Karpas-422 (cell line): Measurements from ENCODE around the gene SMAD3. TPM values are rescaled to one million over a fixed set of nuclear protein-coding genes. Genes with fewer than 3 reads are reported as not detected.

Source experiments
- DNase-seq: peaks from one replicate; pipeline ENCODE4 v3.0.0-alpha.2; 2015
- H2AFZ ChIP-seq: fragments of 200-600 bp; sonication (generic); 2 replicates; pipeline ENCODE4 v1.6.1; 2014; ENCODE audit warnings: antibody characterized with exemption, low read length, mixed read lengths
- H3K27ac ChIP-seq: fragments of 200-600 bp; sonication (generic); 2 replicates; pipeline ENCODE4 v1.5.1; 2014; ENCODE audit warnings: mild to moderate bottlenecking, low read length, moderate library complexity
- H3K27me3 ChIP-seq: fragments of 200-600 bp; sonication (generic); 2 replicates; pipeline ENCODE4 v1.6.1; 2014; ENCODE audit warnings: low read length, mixed read lengths
- H3K36me3 ChIP-seq: fragments of 200-600 bp; sonication (generic); 2 replicates; pipeline ENCODE4 v1.6.1; 2014; ENCODE audit warnings: low read length, mixed read lengths; ENCODE audit not compliant: insufficient read depth
- H3K4me1 ChIP-seq: fragments of 200-600 bp; sonication (generic); 2 replicates; pipeline ENCODE4 v1.6.1; 2014; ENCODE audit warnings: mild to moderate bottlenecking, low read length, mixed read lengths
- H3K4me2 ChIP-seq: fragments of 200-600 bp; sonication (generic); 2 replicates; pipeline ENCODE4 v1.6.1; 2014; ENCODE audit warnings: low read length, low read depth, mild to moderate bottlenecking; ENCODE audit not compliant: poor library complexity, severe bottlenecking
- H3K4me3 ChIP-seq: fragments of 200-600 bp; sonication (generic); 2 replicates; pipeline ENCODE4 v1.5.1; 2014; ENCODE audit warnings: mild to moderate bottlenecking, antibody characterized with exemption, low read length, mixed read lengths
- H3K79me2 ChIP-seq: fragments of 200-600 bp; sonication (generic); 2 replicates; pipeline ENCODE4 v1.6.1; 2014; ENCODE audit warnings: mild to moderate bottlenecking, low read length, mixed read lengths
- H3K9ac ChIP-seq: fragments of 200-600 bp; sonication (generic); 2 replicates; pipeline ENCODE4 v1.6.0; 2014; ENCODE audit warnings: low read length
- H3K9me2 ChIP-seq: fragments of 200-600 bp; sonication (generic), shearing (Covaris generic); replicated peaks from 2 replicates; pipeline ENCODE4 v1.6.0; 2014; ENCODE audit warnings: mild to moderate bottlenecking, low read length, moderate library complexity; ENCODE audit not compliant: insufficient read depth
- H3K9me3 ChIP-seq: fragments of 300-700, 200-600 bp; sonication (generic); 2 replicates; pipeline ENCODE4 v1.6.1; 2014; ENCODE audit warnings: low read length, mixed read lengths
- H4K20me1 ChIP-seq: fragments of 200-600 bp; sonication (generic); 2 replicates; pipeline ENCODE4 v1.6.1; 2014; ENCODE audit warnings: mild to moderate bottlenecking, antibody characterized with exemption, low read length, low read depth; ENCODE audit not compliant: insufficient read depth
- total RNA-seq: library from RNA; depleted of rRNA; stranded (reverse); fragments of >200 nt; shearing (Covaris generic); gene quantifications from 2 replicates; pipeline ENCODE4 v1.2.3, GENCODE V29; 2014; ENCODE audit warnings: low replicate concordance

SMAD3 gene
- total RNA-seq, 1 experiment from 2014 or later = 27.7 TPM

- Histone ChIP-seq H3K4me3 (no peak overlapping the region), H2AFZ (no peak overlapping the region), H3K27me3 (peaks cover 2% of the 10 kb centered on the region; the same call in 1 of the 2 replicates), H3K27ac (no peak overlapping the region), H3K9ac (no peak overlapping the region), H3K9me2 (no peaks in the 10 kb centered on the region), H3K36me3 (no peaks in the 10 kb centered on the region), H3K4me2 (no peak overlapping the region), H3K9me3 (no peaks in the 10 kb centered on the region), H3K4me1 (peaks cover 39% of the 10 kb centered on the region), H4K20me1 (peaks cover 7% of the 10 kb centered on the region), H3K79me2 (no peaks in the 10 kb centered on the region)
- DNase-seq = no peak
These were observed 2.9 kb upstream of the SMAD3 start for GRCh38 chr15:67062369-67062985.

GRCh38 chr15:67063689-67064606, 1.5 kb upstream of the SMAD3 start:
- H3K27ac ChIP-seq = no peak overlapping the region
- no peaks in the 10 kb centered on the region for H3K79me2 ChIP-seq
- peak overlapping the region; percentile 94 for H3K4me2 ChIP-seq
- H2AFZ ChIP-seq = peak overlapping the region; percentile 48; the same call in 1 of the 2 replicates
- H3K36me3 ChIP-seq = no peaks in the 10 kb centered on the region
- H4K20me1 ChIP-seq = peaks cover 22% of the 10 kb centered on the region
- H3K27me3 ChIP-seq = peaks cover 2% of the 10 kb centered on the region; the same call in 1 of the 2 replicates
- no peaks in the 10 kb centered on the region for H3K9me2 ChIP-seq
- H3K9ac ChIP-seq = peak overlapping the region; percentile 81
- peak overlapping the region; percentile 84 for H3K4me3 ChIP-seq
- H3K4me1 ChIP-seq = peaks cover 50% of the 10 kb centered on the region
- DNase-seq = peak; percentile 69
- H3K9me3 ChIP-seq = no peaks in the 10 kb centered on the region

GRCh38 chr15:67064607-67065530, 533 bp upstream of the SMAD3 start:
- Histone ChIP-seq H3K4me1 (peaks cover 50% of the 10 kb centered on the region), H3K4me3 (peak overlapping the region; percentile 84), H2AFZ (peak overlapping the region; percentile 77; the same call in 1 of the 2 replicates), H3K9me3 (no peaks in the 10 kb centered on the region), H3K79me2 (no peaks in the 10 kb centered on the region), H3K27me3 (peaks cover 2% of the 10 kb centered on the region; the same call in 1 of the 2 replicates), H3K36me3 (no peaks in the 10 kb centered on the region), H3K9me2 (no peaks in the 10 kb centered on the region), H3K9ac (peak overlapping the region; percentile 81), H4K20me1 (peaks cover 27% of the 10 kb centered on the region), H3K4me2 (peak overlapping the region; percentile 94), H3K27ac (no peak overlapping the region)
- DNase-seq = peak; percentile 77

GRCh38 chr15:67066041-67066958, 898 bp downstream of the SMAD3 start:
- Histone ChIP-seq H3K79me2 (no peaks in the 10 kb centered on the region), H3K9ac (peak overlapping the region; percentile 81), H3K27ac (no peak overlapping the region), H2AFZ (peak overlapping the region; percentile 27; the same call in 1 of the 2 replicates), H3K36me3 (no peaks in the 10 kb centered on the region), H3K4me2 (peak overlapping the region; percentile 94), H3K4me3 (peak overlapping the region; percentile 84), H4K20me1 (peaks cover 34% of the 10 kb centered on the region), H3K4me1 (peaks cover 50% of the 10 kb centered on the region), H3K9me2 (no peaks in the 10 kb centered on the region), H3K9me3 (no peaks in the 10 kb centered on the region), H3K27me3 (peaks cover 2% of the 10 kb centered on the region; the same call in 1 of the 2 replicates)
- peak; percentile 63 for DNase-seq

- H3K9me2 ChIP-seq = no peaks in the 10 kb centered on the region
- H3K79me2 ChIP-seq = no peaks in the 10 kb centered on the region
- H3K4me1 ChIP-seq = peaks cover 48% of the 10 kb centered on the region
- H4K20me1 ChIP-seq = peaks cover 34% of the 10 kb centered on the region
- no peak for DNase-seq
- no peaks in the 10 kb centered on the region for H3K9me3 ChIP-seq
- H3K36me3 ChIP-seq = no peaks in the 10 kb centered on the region
- no peak overlapping the region for H2AFZ ChIP-seq
- H3K27ac ChIP-seq = no peak overlapping the region
- H3K9ac ChIP-seq = peak overlapping the region; percentile 81
- peaks cover 2% of the 10 kb centered on the region; the same call in 1 of the 2 replicates for H3K27me3 ChIP-seq
- peak overlapping the region; percentile 84 for H3K4me3 ChIP-seq
- H3K4me2 ChIP-seq = peak overlapping the region; percentile 94
These were observed 1.8 kb downstream of the SMAD3 start for GRCh38 chr15:67066959-67067853.

GRCh38 chr15:67067930-67068551, 2.6 kb downstream of the SMAD3 start:
- no peak for DNase-seq
- Histone ChIP-seq H3K9me2 (no peaks in the 10 kb centered on the region), H3K4me1 (peaks cover 47% of the 10 kb centered on the region), H3K36me3 (no peaks in the 10 kb centered on the region), H2AFZ (no peak overlapping the region), H4K20me1 (peaks cover 34% of the 10 kb centered on the region), H3K27ac (no peak overlapping the region), H3K79me2 (no peaks in the 10 kb centered on the region), H3K4me3 (peak overlapping the region; percentile 84; the same call in 1 of the 2 replicates), H3K9me3 (no peaks in the 10 kb centered on the region), H3K9ac (0 out of 2 replicates have a peak overlapping the region, but pooled peaks have one; percentile 5), H3K27me3 (peaks cover 2% of the 10 kb centered on the region; the same call in 1 of the 2 replicates), H3K4me2 (peak overlapping the region; percentile 94)
